DOHH2 (cell line): Measurements from ENCODE around the gene SYT7.

Experiments
- EZH2phosphoT487 ChIP-seq: fragments of 200-600 bp; sonication (generic); IDR thresholded peaks from 2 replicates; pipeline ENCODE4 v1.6.1; 2017; ENCODE audit warnings: borderline replicate concordance, mild to moderate bottlenecking, antibody characterized with exemption, low read length, moderate library complexity, mixed read lengths
- TF ChIP-seq, protein P1 (sequence below): fragments of 200-600 bp; sonication (generic); IDR thresholded peaks from one replicate; pipeline ENCODE4 v1.5.1; 2014; ENCODE audit warnings: antibody characterized with exemption, mild to moderate bottlenecking, low read depth, low read length; ENCODE audit not compliant: poor library complexity, severe bottlenecking

DNA sequence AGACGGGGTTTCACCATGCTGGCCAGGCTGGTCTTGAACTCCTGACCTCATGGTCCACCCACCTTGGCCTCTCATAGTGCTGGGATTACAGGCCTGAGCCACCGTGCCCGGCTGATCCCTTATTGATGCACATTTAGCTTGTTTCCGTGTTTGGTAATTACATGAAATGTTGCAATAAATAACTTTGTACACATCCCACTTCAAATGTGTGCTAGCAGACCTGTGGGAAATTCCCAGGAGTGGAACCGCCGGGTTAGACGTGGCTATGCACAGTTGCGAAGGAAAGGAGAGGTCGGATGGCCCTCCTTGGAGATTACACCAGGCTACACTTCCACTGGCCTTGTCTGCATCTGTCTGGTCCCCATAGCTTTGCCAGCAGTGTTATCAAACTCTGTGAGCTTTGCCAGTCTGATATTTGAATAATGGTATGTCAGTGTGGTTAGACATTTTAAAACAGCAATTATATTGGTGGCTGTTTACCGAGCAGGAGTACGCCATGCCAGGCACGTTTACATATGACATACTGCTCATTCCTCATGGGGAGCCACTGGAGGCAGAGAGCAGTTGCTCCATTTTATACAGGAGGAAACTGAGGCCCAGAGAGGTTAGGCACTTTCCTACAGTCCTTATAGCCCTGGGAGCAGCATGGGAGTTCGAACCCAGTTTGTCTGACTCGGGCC is 27.2 kb upstream of the SYT7 start:
- TF ChIP-seq, protein P1, sequence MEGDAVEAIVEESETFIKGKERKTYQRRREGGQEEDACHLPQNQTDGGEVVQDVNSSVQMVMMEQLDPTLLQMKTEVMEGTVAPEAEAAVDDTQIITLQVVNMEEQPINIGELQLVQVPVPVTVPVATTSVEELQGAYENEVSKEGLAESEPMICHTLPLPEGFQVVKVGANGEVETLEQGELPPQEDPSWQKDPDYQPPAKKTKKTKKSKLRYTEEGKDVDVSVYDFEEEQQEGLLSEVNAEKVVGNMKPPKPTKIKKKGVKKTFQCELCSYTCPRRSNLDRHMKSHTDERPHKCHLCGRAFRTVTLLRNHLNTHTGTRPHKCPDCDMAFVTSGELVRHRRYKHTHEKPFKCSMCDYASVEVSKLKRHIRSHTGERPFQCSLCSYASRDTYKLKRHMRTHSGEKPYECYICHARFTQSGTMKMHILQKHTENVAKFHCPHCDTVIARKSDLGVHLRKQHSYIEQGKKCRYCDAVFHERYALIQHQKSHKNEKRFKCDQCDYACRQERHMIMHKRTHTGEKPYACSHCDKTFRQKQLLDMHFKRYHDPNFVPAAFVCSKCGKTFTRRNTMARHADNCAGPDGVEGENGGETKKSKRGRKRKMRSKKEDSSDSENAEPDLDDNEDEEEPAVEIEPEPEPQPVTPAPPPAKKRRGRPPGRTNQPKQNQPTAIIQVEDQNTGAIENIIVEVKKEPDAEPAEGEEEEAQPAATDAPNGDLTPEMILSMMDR = no peak
- no peak for TF ChIP-seq EZH2phosphoT487
